ENCODE data around the gene PLCL2. TPM values are rescaled to one million over a fixed set of nuclear protein-coding genes. Genes with fewer than 3 reads are reported as not detected.

Gene PLCL2
- total and polyA plus RNA-seq, 2 donors (not counting 1 experiment from before 2014, with no cell fraction given), result 4.0 to 11.9 TPM

DNA sequence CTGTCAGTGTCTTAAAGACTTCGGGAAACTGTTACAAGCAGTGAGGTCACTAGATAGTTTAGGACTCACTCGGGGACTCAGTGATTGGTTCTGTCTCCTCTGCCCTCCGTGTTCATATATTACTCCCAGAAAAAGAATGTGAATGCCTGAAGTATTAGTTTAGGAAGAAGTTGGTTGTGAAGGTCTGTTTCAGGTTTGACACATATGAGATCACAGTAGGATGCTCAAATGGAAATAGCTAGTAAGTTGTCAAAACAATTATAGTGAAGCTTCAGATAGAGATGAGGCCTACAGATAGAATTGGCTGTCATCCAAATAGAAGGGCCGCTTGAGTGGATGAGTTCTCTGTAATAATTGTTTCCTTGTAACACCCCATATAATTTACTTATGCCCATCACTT lies 172.6 kb downstream of the PLCL2 start:
- Histone ChIP-seq H3K9me3 (ENCODE audit: control insufficient read depth, insufficient read depth, low read depth, low read length) (no peaks in the 10 kb centered on the region), H4K20me1 (ENCODE audit: control insufficient read depth, extremely low read depth, insufficient read depth, low read length) (no peaks in the 10 kb centered on the region), H3K4me1 (ENCODE audit: control insufficient read depth, extremely low read depth, insufficient read depth, low read length) (peaks cover 3% of the 10 kb centered on the region), H3K27ac (ENCODE audit: insufficient read depth, low read length) (no peak overlapping the region), H3K36me3 (ENCODE audit: control insufficient read depth, insufficient read depth, low read length) (no peaks in the 10 kb centered on the region), H3K4me3 (replicated peaks in 1 of 4; ENCODE audit: control extremely low read depth in 1 of 4, insufficient read depth in 1 of 4, low read depth in 3 of 4, low read length in 4 of 4) (no peak overlapping the region), H2AFZ (ENCODE audit: low read length) (no peak overlapping the region), H3K4me2 (ENCODE audit: extremely low read depth, insufficient read depth, low read length) (no peak overlapping the region), H3K79me2 (ENCODE audit: control insufficient read depth, insufficient read depth, low read length) (no peaks in the 10 kb centered on the region), H3K9ac (ENCODE audit: insufficient read depth, low read length) (no peak overlapping the region), H3K27me3 (ENCODE audit: control insufficient read depth, insufficient read depth, low read length) (no peaks in the 10 kb centered on the region)
- DNase-seq (ENCODE audit: low read depth in 2 of 2), result peak; percentile 18 to 69
- TF ChIP-seq EZH2 (IDR thresholded peaks at IDR 0.05; ENCODE audit: low read length, missing control alignments), result no peak
- TF ChIP-seq, protein P1, sequence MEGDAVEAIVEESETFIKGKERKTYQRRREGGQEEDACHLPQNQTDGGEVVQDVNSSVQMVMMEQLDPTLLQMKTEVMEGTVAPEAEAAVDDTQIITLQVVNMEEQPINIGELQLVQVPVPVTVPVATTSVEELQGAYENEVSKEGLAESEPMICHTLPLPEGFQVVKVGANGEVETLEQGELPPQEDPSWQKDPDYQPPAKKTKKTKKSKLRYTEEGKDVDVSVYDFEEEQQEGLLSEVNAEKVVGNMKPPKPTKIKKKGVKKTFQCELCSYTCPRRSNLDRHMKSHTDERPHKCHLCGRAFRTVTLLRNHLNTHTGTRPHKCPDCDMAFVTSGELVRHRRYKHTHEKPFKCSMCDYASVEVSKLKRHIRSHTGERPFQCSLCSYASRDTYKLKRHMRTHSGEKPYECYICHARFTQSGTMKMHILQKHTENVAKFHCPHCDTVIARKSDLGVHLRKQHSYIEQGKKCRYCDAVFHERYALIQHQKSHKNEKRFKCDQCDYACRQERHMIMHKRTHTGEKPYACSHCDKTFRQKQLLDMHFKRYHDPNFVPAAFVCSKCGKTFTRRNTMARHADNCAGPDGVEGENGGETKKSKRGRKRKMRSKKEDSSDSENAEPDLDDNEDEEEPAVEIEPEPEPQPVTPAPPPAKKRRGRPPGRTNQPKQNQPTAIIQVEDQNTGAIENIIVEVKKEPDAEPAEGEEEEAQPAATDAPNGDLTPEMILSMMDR (conservative IDR thresholded peaks at IDR 0.05 in 1 of 2, IDR thresholded peaks at IDR 0.05 in 1 of 2; ENCODE audit: low read depth in 1 of 2, low read length in 2 of 2), result no peak

GRCh38 chr3:17059989-17060550 lies 175.3 kb downstream of the PLCL2 start:
- Histone ChIP-seq H3K9ac (ENCODE audit: insufficient read depth, low read length) (no peak overlapping the region), H3K27me3 (ENCODE audit: control insufficient read depth, insufficient read depth, low read length) (no peaks in the 10 kb centered on the region), H3K4me2 (ENCODE audit: extremely low read depth, insufficient read depth, low read length) (no peak overlapping the region), H2AFZ (ENCODE audit: low read length) (no peak overlapping the region), H3K4me3 (replicated peaks in 1 of 4; ENCODE audit: control extremely low read depth in 1 of 4, insufficient read depth in 1 of 4, low read depth in 3 of 4, low read length in 4 of 4) (no peak overlapping the region), H3K9me3 (ENCODE audit: control insufficient read depth, insufficient read depth, low read depth, low read length) (no peaks in the 10 kb centered on the region), H4K20me1 (ENCODE audit: control insufficient read depth, extremely low read depth, insufficient read depth, low read length) (no peaks in the 10 kb centered on the region), H3K36me3 (ENCODE audit: control insufficient read depth, insufficient read depth, low read length) (no peaks in the 10 kb centered on the region), H3K27ac (ENCODE audit: insufficient read depth, low read length) (no peak overlapping the region), H3K4me1 (ENCODE audit: control insufficient read depth, extremely low read depth, insufficient read depth, low read length) (peaks cover 3% of the 10 kb centered on the region), H3K79me2 (ENCODE audit: control insufficient read depth, insufficient read depth, low read length) (no peaks in the 10 kb centered on the region)
- DNase-seq (ENCODE audit: low read depth in 2 of 2), result no peak
- TF ChIP-seq, protein P1 (conservative IDR thresholded peaks at IDR 0.05 in 1 of 2, IDR thresholded peaks at IDR 0.05 in 1 of 2; ENCODE audit: low read depth in 1 of 2, low read length in 2 of 2), result no peak
- no peak for TF ChIP-seq EZH2 (IDR thresholded peaks at IDR 0.05; ENCODE audit: low read length, missing control alignments)

DNA sequence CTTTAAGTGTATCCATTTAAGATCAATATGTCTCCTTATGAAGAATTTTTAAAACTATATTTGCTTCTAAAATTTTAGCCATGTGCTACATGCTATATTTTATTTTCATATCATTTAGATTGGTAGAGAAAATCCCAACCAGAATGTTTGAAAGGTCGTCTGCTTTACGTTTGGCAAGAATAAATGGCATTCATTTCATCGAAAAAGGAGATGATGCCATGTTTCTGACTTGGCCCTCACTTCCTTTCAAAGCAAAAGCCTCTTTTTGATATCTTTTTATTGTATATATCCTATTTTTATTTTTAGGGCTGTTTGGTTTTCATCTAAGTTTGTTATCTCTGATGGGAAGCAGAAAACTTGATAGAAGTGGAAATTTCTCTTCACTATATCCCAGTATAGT lies 176.2 kb downstream of the PLCL2 start:
- no peak overlapping the region for H3K4me2 ChIP-seq (ENCODE audit: extremely low read depth, insufficient read depth, low read length)
- H3K4me3 ChIP-seq (replicated peaks in 1 of 4; ENCODE audit: control extremely low read depth in 1 of 4, insufficient read depth in 1 of 4, low read depth in 3 of 4, low read length in 4 of 4), result no peak overlapping the region
- H3K4me1 ChIP-seq (ENCODE audit: control insufficient read depth, extremely low read depth, insufficient read depth, low read length), result no peaks in the 10 kb centered on the region
- H3K79me2 ChIP-seq (ENCODE audit: control insufficient read depth, insufficient read depth, low read length), result no peaks in the 10 kb centered on the region
- TF ChIP-seq EZH2 (IDR thresholded peaks at IDR 0.05; ENCODE audit: low read length, missing control alignments), result no peak
- TF ChIP-seq, protein P1 (conservative IDR thresholded peaks at IDR 0.05 in 1 of 2, IDR thresholded peaks at IDR 0.05 in 1 of 2; ENCODE audit: low read depth in 1 of 2, low read length in 2 of 2), result no peak
- DNase-seq (ENCODE audit: low read depth in 2 of 2), result no peak
- H3K36me3 ChIP-seq (ENCODE audit: control insufficient read depth, insufficient read depth, low read length), result no peaks in the 10 kb centered on the region
- no peak overlapping the region for H2AFZ ChIP-seq (ENCODE audit: low read length)
- H3K27me3 ChIP-seq (ENCODE audit: control insufficient read depth, insufficient read depth, low read length), result no peaks in the 10 kb centered on the region
- no peak overlapping the region for H3K27ac ChIP-seq (ENCODE audit: insufficient read depth, low read length)
- no peaks in the 10 kb centered on the region for H4K20me1 ChIP-seq (ENCODE audit: control insufficient read depth, extremely low read depth, insufficient read depth, low read length)
- no peaks in the 10 kb centered on the region for H3K9me3 ChIP-seq (ENCODE audit: control insufficient read depth, insufficient read depth, low read depth, low read length)
- no peak overlapping the region for H3K9ac ChIP-seq (ENCODE audit: insufficient read depth, low read length)
